HG03066 (cell line): ENCODE results near the gene LIPH.
"Not testable (repeated sequence)": the region's sequence is repeated elsewhere in the genome, so short reads cannot be mapped to it uniquely, and the experiment has no call there.

ENCODE experiments used
- ATAC-seq: cut with Tn5 transposase; IDR thresholded peaks from one replicate; pipeline ENCODE4 v1.9.1; 2021; ENCODE audit warnings: low read depth; ENCODE audit not compliant: unreplicated experiment

LIPH gene

DNA sequence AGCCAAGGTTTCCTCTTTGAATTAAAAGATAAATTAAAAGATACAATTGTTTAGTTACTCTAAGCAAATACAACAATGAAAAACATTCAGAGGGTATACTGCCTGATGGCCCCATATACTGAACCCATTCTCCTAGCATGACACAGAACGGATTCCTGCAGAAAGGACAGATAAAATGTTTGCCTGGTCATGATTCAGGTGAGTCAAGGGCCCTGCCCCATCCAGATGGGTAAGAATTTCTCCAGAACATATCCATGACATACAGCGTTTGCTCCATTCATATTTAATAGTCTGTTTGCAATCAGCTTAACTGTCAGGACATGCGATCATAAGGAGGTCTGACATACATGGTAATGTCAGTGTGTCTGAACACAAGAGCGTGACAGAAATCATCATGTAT is 62.1 kb downstream of the LIPH start:
- no peak for ATAC-seq

DNA sequence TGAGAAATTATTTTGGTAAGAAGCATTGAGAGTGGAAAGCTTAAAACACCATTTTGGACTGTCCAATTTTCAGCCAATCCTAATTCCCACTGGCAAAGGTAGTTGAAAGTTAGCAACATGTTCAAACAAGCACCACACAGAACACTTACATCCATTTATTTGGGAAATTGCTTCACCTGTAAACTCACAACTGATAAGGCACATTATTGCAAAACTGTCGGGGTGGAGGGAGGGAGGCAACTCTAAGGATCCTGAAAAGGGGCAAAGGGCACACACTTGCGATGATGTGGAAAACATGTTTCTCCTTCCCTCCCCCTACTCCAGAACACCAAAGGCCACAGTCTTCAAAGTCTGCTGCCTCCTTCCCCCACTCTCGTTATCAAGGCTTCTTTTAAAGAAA is 62.9 kb downstream of the LIPH start:
- no peak for ATAC-seq

DNA sequence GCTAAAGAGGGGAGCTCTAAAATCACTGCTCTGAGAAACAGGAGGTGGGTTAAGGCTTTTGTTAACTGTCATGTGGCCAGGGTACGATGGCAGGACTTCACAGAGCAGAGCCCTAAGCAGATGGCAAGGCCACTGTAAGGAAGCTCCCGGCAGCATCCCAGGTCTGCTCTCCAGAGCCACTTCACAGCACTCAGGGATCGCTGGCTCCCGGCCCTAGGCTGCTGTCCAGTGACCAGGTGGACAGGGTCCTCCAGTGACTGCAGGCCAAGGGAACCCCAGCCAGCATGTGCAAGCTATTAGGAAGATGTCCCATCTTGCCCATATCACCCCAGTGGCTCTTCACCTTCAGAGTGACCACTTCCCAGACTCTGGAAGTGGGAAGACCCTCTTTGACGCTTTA is 63.9 kb downstream of the LIPH start:
- no peak for ATAC-seq

DNA sequence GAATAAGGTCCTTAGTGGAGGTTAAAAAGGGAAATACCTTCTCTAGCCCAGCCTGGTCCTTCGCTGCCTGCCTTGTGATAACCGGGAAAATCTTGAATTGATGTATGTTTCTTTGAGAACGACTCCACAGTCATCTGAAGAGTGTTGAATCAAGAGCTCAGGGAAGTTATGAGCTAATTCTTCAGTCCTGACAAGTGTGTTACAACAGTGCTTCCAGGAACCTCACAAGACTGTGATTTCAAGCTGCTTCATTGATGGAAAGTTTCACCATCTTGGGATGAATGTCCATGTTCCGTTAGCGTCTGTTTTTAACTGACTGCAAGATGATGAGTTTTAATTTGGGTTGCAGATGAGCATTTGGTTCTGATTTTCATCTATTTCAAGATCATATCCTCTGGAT is 66.0 kb downstream of the LIPH start:
- no peak for ATAC-seq

DNA sequence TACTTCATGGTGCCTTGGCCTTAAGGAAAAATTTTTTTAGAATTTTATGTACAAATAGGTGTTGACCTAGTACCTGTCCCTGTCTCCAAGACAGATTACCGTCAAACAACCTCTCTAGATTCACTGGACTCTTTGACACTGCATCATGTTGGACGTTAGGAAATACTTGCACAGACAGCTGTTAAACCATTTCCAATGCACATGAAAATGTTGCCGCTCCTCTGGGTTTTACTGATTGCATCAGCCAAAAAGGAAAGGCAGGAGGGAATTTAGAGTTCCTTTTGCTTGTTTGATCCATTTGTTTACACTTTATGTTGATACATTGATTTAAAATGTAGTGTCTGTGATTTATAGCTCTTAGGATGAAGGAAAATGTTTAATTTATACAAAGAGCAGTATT is 68.1 kb downstream of the LIPH start:
- no peak for ATAC-seq

DNA sequence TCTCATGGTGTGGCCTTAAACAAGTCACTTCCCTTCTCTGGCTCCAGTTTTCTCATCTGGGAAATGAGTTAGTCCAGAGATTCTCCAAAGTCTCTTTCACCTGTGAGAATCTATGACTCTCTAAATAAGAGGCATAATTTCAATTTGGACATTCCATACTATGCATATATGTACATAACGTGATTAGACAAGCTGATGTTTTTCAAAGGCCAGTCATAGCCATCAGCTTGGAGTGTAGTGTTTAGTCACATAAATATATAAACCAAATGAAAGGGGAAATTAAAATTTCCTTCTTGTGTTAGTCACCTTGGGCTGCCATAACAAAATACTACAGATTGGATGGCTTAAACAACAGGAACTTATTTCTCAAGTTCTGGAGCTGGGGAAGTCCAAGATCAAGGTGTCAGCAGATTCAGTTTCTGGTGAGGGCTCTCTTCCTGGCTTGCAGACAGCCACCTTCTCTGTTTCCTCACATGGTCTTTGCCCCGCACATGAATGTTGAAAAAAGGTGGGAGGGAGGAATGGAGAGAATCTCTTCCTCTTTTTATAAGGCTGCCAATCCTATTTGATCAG is 72.9 kb downstream of the LIPH start:
- no peak for ATAC-seq

DNA sequence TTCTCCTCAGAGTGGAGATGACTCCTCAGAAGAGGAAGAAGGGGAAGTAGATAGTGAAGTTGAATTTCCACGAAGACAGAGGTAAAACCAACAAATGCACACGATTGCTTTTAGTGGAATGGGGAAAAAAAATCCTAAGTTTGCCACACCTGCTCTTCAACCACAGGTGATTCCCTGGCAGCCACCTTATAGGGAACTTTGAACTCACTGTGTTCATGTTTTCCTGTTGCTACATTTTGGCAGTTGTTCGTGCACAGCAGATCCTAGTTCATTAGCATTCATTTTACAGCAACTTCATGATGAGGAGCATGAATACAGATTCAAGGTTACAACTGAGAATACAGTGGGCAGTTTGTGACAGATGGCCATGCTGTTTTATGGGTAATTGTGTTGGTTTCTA is 75.1 kb downstream of the LIPH start:
- ATAC-seq, result no peak

DNA sequence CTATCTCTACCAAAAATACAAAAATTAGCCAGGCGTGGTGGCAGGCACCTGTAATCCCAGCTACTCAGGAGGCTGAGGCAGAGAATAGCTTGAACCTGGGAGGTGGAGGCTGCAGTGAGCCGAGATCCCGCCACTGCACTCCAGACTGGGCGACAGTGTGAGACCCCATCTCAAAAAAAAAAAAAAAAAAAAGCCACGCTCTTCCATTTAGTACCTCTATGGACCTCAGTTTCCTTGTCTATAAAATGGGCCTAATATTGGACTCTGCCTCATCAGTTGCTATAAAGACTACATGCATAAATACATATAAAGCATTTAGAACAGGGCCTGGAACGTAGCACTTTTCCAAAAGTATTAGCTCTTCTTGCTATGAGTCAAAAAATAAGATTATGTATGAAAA is 77.5 kb downstream of the LIPH start:
- not testable (repeated sequence) for ATAC-seq

DNA sequence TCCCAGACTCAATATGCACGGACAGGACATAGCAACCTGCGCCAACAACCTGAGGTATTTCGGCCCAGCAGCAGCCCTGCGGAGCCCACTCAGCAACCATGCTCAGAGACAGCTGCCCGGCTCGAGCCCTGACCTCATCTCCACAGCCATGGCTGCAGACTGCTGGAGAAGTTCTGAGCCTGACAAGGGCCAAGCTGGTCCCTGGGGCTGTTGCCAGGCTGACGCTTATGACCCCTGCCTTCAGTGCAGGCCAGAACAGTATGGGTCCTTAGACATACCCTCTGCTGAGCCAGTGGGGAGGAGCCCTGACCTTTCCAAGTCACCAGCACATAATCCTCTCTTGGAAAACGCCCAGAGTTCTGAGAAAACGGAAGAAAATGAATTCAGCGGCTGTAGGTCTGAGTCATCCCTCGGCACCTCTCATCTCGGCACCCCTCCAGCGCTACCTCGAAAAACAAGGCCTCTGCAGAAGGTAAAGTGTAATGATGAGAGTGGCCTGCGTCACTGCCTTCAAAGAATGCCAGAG is 79.0 kb downstream of the LIPH start:
- ATAC-seq, result no peak

DNA sequence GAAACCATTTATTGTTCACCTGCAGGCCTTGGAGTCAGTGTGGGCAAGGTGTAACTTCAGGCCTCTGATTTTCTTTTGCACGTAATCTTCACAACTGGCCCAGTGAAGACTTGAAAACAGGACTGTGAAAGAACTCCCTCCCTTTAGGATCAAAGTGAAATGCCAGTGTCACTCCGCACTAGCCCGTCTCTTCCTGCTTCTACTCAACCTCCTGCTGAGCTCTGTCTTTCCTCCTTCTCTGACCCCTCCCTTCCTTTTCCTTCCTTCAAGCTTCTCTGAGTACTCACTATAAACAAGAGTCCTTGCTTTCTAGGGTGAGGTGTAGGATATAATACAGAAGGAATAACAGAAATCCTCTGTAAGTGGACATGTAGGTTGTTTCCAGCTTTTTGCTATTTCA is 82.1 kb downstream of the LIPH start:
- ATAC-seq, result no peak

DNA sequence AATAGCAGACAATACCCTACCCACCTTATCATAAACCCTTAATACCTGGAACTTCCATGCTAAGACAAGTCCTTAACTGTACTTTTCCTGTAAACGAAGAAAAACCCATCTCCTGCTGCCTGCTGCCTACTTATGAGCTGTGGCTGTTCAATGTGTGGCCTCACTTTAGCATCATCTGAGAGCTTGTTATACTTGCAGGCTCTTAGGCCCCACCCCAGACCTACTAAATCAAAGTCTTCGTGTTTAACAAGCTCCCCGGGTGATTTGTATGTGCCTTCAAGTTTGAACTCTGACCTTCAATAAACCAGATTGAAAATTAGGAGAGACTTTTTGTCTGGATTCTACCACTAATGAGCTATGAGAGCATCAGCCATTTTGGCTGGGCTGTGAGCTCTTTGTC is 82.8 kb downstream of the LIPH start:
- ATAC-seq, result no peak

DNA sequence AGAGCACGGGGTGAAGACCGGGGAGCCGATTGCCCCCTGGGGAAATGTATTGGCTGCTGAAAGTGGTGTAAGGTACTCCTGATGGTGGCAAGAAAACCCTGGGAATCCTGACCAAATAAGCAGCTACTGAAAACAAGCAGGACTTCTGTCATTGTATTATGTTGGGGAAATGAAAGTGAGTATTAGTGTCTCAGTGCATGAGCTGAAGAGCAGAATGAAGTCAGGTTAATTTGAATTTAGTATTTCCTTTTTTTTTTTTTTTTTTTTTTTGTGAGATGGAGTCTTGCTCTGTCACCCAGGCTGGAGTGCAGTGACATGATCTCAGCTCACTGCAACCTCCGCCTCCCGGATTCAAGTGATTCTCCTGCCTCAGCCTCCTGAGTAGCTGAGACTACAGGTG is 86.3 kb downstream of the LIPH start:
- not testable (repeated sequence) for ATAC-seq

DNA sequence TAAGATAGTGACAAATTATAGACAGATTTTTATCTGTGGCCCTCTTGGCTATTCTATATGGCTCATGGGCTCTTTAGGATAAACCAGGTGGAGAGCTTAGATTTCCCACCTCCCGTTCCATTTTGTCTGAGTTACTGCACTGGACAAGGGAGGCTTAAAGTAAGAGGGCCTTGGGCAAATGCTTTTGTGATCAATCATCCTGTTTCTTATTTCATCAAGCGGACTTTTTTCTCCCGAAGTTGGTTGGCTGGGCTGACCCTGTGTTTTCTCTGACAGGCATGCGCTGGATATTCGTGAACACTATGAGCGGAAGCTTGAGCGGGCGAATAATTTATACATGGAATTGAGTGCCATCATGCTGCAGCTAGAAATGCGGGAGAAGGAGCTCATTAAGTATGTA is 86.9 kb downstream of the LIPH start:
- ATAC-seq, result no peak

DNA sequence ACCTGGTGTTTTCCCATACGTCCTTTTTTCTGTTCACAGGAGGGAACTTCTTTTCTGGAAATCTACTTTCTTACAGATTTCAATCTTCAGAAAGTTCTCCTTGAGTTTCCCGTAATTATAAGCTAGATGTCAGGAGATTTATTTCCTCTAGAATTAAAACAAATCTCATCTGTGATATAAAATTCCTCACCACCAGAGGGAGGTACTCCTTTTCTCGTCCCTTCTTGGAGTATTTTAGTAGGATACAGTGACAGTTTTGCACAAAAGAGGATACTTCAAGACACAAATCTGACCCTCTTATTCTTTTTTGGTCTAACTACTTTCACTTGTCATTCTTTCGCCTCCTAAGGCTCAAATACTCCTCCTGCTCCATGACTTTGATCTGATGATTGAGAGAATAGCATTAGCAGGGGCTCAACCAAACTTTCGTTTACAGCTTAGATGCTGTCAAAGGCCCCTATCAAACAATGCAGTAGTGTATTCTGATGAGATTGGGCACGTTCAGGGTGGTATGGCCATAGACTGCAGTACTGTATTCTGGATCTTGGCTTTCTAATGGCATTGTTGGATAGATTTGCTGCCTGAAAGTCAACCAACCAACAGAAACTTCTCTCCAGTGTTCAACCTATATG is 91.6 kb downstream of the LIPH start:
- no peak for ATAC-seq

DNA sequence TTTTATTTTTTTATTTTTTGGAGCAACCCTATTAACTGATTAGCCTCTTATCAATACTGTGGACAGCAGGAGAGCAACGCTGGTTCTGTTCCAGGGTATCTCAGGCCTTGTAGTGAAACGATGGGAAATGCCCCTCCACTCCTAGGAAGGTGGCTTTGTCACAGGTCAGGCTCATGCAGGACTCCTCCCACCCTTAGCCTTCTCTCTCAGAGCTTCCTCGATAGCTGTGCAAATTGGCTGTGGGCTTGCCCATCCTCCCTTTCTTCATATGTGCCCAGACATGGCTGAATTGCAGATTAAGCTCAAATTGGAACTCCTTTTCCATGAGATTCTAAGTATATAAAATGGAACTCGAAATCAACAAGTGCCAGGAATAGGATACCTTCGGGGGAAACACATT is 92.1 kb downstream of the LIPH start:
- ATAC-seq, result no peak

DNA sequence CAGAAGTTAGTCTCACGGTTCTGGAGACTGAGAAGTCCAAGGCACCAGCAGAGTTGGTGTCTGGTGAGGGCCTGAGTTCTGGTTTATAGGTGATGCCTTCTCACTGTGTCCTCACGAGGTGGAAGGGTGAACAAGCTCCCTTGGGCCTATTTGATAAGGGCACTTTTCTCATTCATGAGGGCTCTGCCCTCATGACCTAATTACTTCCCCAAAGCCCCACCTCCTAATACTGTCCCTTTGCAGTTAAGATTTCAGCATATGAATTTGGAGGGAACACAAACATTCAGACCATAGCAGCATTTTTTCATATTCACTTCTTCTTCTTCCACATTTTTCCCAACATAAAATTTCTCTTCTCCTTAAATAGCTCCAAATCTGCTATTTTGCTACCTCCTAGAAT is 95.0 kb downstream of the LIPH start:
- ATAC-seq, result no peak
